Endothelial cell of umbilical vein (primary cell): Measurements from ENCODE around the gene NFATC2IP.

Source experiments
- FOS ChIP-seq: IDR thresholded peaks from 2 replicates; pipeline ENCODE4 v1.6.1; 2011; ENCODE audit warnings: mild to moderate bottlenecking, low read length, moderate library complexity, borderline replicate concordance; ENCODE audit not compliant: insufficient read depth
- MYC ChIP-seq: IDR thresholded peaks from one replicate; pipeline ENCODE4 v1.6.1; 2011; ENCODE audit warnings: mild to moderate bottlenecking, low read depth, low read length
- POLR2A ChIP-seq: IDR thresholded peaks from 2 replicates; pipeline ENCODE4 v1.6.1; 2012; ENCODE audit warnings: low read depth, mild to moderate bottlenecking, control low read depth, low read length
- TF ChIP-seq, protein P1 (sequence below), 2 donors: IDR thresholded peaks; 1 replicate in 1 of 2; 2 replicates in 1 of 2; pipeline ENCODE4 v1.5.1; 2011; ENCODE audit warnings: low read length in 2 of 2, mild to moderate bottlenecking in 2 of 2, moderate library complexity in 2 of 2, control low read depth in 1 of 2, inconsistent platforms in 1 of 2, low read depth in 1 of 2; ENCODE audit not compliant: insufficient read depth in 1 of 2; ENCODE audit errors: extremely low read depth in 1 of 2

DNA sequence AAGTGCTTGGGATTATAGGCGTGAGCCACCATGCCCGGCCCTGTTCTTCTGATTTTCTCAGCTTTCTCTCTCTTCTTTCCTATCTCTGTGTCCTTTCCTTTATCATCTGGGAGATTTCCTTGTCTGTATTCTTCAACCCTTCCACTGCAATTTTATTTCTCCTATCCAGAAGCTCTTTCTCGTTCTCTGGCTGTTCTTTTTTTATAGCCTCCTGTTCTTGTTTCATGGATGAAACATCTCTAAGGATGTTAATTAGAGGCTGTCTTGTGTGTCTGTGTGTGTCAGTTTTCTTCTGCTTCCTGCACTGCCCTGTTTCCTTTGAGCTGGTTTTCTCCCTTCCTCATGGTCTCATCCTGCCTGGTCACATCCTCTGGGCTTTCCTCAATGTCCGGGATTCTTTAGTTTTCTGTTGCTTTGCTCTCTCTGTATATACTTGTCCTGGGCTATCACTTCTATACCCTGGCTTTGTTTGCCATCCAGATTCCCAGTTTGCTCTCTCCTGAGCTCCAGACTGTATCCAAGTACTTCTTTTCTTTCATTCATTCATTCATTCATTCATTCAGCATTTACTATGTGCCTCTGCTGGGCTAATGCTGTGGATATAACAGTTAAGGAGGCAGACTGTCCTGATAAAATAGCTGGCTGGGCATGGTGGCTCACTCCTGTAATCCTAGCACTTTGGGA, 36.6 kb downstream of the NFATC2IP start:
- TF ChIP-seq, protein P1, sequence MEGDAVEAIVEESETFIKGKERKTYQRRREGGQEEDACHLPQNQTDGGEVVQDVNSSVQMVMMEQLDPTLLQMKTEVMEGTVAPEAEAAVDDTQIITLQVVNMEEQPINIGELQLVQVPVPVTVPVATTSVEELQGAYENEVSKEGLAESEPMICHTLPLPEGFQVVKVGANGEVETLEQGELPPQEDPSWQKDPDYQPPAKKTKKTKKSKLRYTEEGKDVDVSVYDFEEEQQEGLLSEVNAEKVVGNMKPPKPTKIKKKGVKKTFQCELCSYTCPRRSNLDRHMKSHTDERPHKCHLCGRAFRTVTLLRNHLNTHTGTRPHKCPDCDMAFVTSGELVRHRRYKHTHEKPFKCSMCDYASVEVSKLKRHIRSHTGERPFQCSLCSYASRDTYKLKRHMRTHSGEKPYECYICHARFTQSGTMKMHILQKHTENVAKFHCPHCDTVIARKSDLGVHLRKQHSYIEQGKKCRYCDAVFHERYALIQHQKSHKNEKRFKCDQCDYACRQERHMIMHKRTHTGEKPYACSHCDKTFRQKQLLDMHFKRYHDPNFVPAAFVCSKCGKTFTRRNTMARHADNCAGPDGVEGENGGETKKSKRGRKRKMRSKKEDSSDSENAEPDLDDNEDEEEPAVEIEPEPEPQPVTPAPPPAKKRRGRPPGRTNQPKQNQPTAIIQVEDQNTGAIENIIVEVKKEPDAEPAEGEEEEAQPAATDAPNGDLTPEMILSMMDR (IDR thresholded peaks at IDR 0.05; ENCODE audit: extremely low read depth in 1 of 2, insufficient read depth in 1 of 2, low read depth in 1 of 2, low read length in 2 of 2): no peak
- TF ChIP-seq POLR2A (no peak), MYC (no peak), FOS (no peak)
